ENCODE measurements around the gene ADCYAP1R1.

- no peak for TF ChIP-seq CTCF (IDR thresholded peaks at IDR 0.05)
- TF ChIP-seq POLR2A (IDR thresholded peaks at IDR 0.05), result no peak
These were observed 39.9 kb downstream of the ADCYAP1R1 start for GRCh38 chr7:31091924-31092434.

Data from tibial nerve (tissue), 3 donors.